Effector memory CD8-positive, alpha-beta T cell (primary cell): ENCODE measurements around the gene CD19.
"Not testable (repeated sequence)": the region's sequence is repeated elsewhere in the genome, so short reads cannot be mapped to it uniquely, and the experiment has no call there.

Experiments
- ATAC-seq: fragments of 150-1000 bp; cut with Tn5 transposase; replicated peaks from 2 replicates; pipeline ENCODE4 v1.10.0; 2021; ENCODE audit warnings: mild to moderate bottlenecking, moderate library complexity
- DNase-seq, 3 experiments: peaks; one replicate each; pipeline ENCODE4 v3.0.0; 2021
- H3K27ac Mint-ChIP-seq, 2 donors: one replicate each; pipeline ENCODE4 v1.8.0; 2022; ENCODE audit warnings: mild to moderate bottlenecking in 2 of 2, mixed read lengths in 2 of 2, moderate library complexity in 2 of 2
- H3K27me3 Mint-ChIP-seq, 2 donors: one replicate each; pipeline ENCODE4 v1.8.0; 2022; ENCODE audit warnings: mixed read lengths in 2 of 2
- H3K36me3 Mint-ChIP-seq: one replicate; pipeline ENCODE4 v1.8.0; 2022; ENCODE audit warnings: mild to moderate bottlenecking, moderate library complexity, mixed read lengths; ENCODE audit not compliant: insufficient read depth
- H3K4me1 Mint-ChIP-seq, 2 donors: one replicate each; pipeline ENCODE4 v1.8.0; 2022; ENCODE audit warnings: low read depth in 2 of 2, mixed read lengths in 2 of 2
- H3K4me3 Mint-ChIP-seq, 2 donors: one replicate each; pipeline ENCODE4 v1.8.0; 2022; ENCODE audit warnings: mild to moderate bottlenecking in 2 of 2, mixed read lengths in 2 of 2, moderate library complexity in 2 of 2
- H3K9me3 Mint-ChIP-seq, 2 donors: one replicate each; pipeline ENCODE4 v1.8.0; 2022; ENCODE audit warnings: mixed read lengths in 2 of 2

Gene CD19

GRCh38 chr16:28918698-28919097 lies 13.1 kb upstream of the CD19 start:
- Mint-ChIP-seq H3K36me3 (peaks cover 62% of the 10 kb centered on the region), H3K4me1 (peaks cover 3 to 4% of the 10 kb centered on the region in 2 donors), H3K4me3 (no peak overlapping the region), H3K27ac (no peak overlapping the region), H3K27me3 (no peaks in the 10 kb centered on the region), H3K9me3 (no peaks in the 10 kb centered on the region)
- ATAC-seq (no peak), DNase-seq (no peak)

GRCh38 chr16:28923231-28923587 lies 8.6 kb upstream of the CD19 start:
- ATAC-seq (no peak), DNase-seq (no peak)
- peak overlapping the region; percentile 61 to 95 for H3K27ac Mint-ChIP-seq
- peaks cover 14 to 21% of the 10 kb centered on the region in 2 donors for H3K4me1 Mint-ChIP-seq
- H3K4me3 Mint-ChIP-seq, result peak overlapping the region; percentile 89 to 92
- no peaks in the 10 kb centered on the region for H3K9me3 Mint-ChIP-seq
- H3K27me3 Mint-ChIP-seq, result no peaks in the 10 kb centered on the region
- peaks cover 37% of the 10 kb centered on the region for H3K36me3 Mint-ChIP-seq

DNA sequence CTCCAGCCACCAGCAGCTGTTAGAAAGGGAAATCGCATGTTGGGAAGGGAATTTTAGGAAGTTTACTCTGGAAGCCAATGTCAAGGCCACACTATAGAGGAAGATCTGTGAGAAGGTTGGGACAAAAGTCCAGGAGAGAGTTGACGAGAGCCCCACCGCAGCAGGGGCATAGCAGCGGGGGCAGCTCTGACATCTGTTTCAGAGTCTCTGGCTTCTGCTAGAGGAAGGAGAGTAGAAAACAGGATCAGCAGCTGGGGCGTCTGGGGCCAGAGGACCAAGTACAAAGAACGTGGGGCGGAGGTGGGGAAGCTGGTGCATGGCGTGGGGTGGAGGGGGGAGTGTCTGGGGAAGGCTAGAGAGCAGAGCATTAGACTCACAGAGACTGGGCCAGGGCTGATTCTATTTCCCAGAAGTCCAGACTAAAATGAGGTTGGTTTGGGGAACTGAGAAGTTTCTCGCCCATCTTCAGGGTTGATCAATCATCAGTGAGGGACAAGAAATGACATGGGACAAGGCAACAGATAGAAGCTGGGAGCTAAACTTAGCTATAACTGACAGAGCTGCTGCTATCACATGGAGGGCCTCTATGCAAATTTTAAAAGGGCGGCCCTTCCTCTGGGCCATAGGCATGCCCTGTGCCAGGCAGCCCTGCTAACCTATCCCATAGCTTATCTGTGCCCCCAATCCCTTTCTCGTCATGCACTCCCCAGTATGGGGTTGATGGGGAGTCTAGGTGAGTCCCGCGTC lies 7.9 kb upstream of the CD19 start:
- DNase-seq (no peak), ATAC-seq (no peak)
- H3K4me1 Mint-ChIP-seq, result peaks cover 14 to 21% of the 10 kb centered on the region in 2 donors
- H3K9me3 Mint-ChIP-seq, result no peaks in the 10 kb centered on the region
- no peaks in the 10 kb centered on the region for H3K27me3 Mint-ChIP-seq
- peak overlapping the region; percentile 89 to 92 for H3K4me3 Mint-ChIP-seq
- H3K27ac Mint-ChIP-seq, result peak overlapping the region; percentile 95 to 96
- H3K36me3 Mint-ChIP-seq, result peaks cover 34% of the 10 kb centered on the region

GRCh38 chr16:28924399-28924761 lies 7.4 kb upstream of the CD19 start:
- Mint-ChIP-seq H3K36me3 (peaks cover 34% of the 10 kb centered on the region), H3K4me1 (peaks cover 14 to 21% of the 10 kb centered on the region in 2 donors), H3K27ac (peak overlapping the region; percentile 95 to 96), H3K9me3 (no peaks in the 10 kb centered on the region), H3K27me3 (no peaks in the 10 kb centered on the region), H3K4me3 (peak overlapping the region; percentile 89 to 92)
- ATAC-seq, result no peak
- DNase-seq, result peak in 1 of 3 experiments; percentile 2

GRCh38 chr16:28924762-28925385 lies 6.9 kb upstream of the CD19 start, which contains the start of gene RABEP2:
RABEP2 (minus strand) TSS chr16:28925238; CDS start chr16:28925163, 75 bp downstream.
- H3K36me3 Mint-ChIP-seq, result peaks cover 34% of the 10 kb centered on the region

DNA sequence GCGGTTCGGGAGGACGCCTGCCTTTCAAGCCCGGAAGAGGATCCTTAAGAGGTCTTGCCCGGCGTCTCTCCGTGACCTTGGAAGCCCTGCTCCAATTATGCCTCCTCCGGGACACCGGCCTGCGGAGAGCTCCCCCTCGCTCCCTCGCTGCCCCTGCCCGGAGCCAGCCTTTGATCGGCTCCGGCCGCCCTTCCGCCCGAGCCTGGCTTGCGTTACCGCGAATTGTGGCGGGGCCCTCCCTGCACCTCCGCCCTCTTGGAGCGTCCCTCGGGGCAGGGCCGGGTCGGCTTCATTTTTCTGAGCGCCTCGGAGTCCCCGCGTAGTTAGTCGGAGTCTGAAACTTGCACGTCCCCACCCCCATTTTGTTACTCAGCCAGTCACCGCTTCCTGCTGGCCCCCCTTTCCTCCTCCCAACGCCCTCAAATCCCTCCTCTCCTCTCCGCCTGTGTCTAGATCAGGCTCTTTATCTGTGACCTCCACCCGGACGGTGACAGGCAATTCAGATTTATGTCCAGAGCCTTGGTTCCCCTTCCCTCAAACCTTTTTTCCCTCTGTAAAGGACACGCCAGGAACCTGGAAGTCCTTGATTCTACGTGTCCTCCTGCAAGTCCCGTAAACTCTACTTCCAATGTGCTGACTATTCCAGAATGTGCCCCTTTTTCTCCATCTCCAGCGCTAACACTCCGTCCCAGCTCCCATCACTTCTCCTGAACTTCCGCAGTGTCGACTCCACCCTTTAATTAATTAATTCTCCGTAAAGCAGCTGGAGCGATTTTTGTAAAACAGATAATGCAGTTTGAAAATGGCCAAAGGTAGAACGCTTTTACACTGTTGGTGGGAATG lies 6.2 kb upstream of the CD19 start:
- H3K4me1 Mint-ChIP-seq, result peaks cover 16 to 23% of the 10 kb centered on the region in 2 donors
- DNase-seq (peak; percentile 73 to 82 (median 76)), ATAC-seq (peak; percentile 73)
- peak overlapping the region; percentile 89 to 92 for H3K4me3 Mint-ChIP-seq
- H3K27ac Mint-ChIP-seq, result peak overlapping the region; percentile 95 to 96
- peaks cover 31% of the 10 kb centered on the region for H3K36me3 Mint-ChIP-seq
- H3K9me3 Mint-ChIP-seq, result no peaks in the 10 kb centered on the region
- H3K27me3 Mint-ChIP-seq, result no peaks in the 10 kb centered on the region

More at GRCh38 chr16:28924762-28925385, 6.9 kb upstream of the CD19 start, which contains the start of gene RABEP2:
- Mint-ChIP-seq H3K9me3 (no peaks in the 10 kb centered on the region), H3K27ac (peak within 1 kb of the TSS; percentile 95 to 96), H3K4me1 (peaks cover 14 to 21% of the 10 kb centered on the region in 2 donors), H3K4me3 (peak within 1 kb of the TSS; percentile 89 to 92), H3K27me3 (no peaks in the 10 kb centered on the region)
- peak; percentile 97 to 99 (median 98) for DNase-seq
- ATAC-seq, result peak; percentile 80

- not testable (repeated sequence) for H3K9me3 Mint-ChIP-seq, H3K27me3 Mint-ChIP-seq, ATAC-seq, DNase-seq
- peaks cover 28% of the 10 kb centered on the region for H3K36me3 Mint-ChIP-seq
- H3K27ac Mint-ChIP-seq, result peak overlapping the region; percentile 95 to 96
- H3K4me3 Mint-ChIP-seq, result peak overlapping the region; percentile 89 to 92
- peaks cover 22 to 28% of the 10 kb centered on the region in 2 donors for H3K4me1 Mint-ChIP-seq
Observed at GRCh38 chr16:28926284-28926683, 5.5 kb upstream of the CD19 start.

GRCh38 chr16:28927815-28928214 lies 4.0 kb upstream of the CD19 start:
- no peak for ATAC-seq
- Mint-ChIP-seq H3K4me3 (no peak overlapping the region), H3K4me1 (peaks cover 22 to 28% of the 10 kb centered on the region in 2 donors), H3K27me3 (no peaks in the 10 kb centered on the region), H3K9me3 (no peaks in the 10 kb centered on the region), H3K36me3 (peaks cover 20% of the 10 kb centered on the region), H3K27ac (peak overlapping the region in 1 of 2 donors; percentile 33)
- DNase-seq, result no peak

GRCh38 chr16:28930203-28930602 lies 1.6 kb upstream of the CD19 start:
- Mint-ChIP-seq H3K36me3 (peaks cover 9% of the 10 kb centered on the region), H3K4me3 (no peak overlapping the region), H3K9me3 (no peaks in the 10 kb centered on the region), H3K4me1 (peaks cover 14 to 16% of the 10 kb centered on the region in 2 donors), H3K27ac (peak overlapping the region; percentile 86 to 94), H3K27me3 (no peaks in the 10 kb centered on the region)
- ATAC-seq (no peak), DNase-seq (no peak)

DNA sequence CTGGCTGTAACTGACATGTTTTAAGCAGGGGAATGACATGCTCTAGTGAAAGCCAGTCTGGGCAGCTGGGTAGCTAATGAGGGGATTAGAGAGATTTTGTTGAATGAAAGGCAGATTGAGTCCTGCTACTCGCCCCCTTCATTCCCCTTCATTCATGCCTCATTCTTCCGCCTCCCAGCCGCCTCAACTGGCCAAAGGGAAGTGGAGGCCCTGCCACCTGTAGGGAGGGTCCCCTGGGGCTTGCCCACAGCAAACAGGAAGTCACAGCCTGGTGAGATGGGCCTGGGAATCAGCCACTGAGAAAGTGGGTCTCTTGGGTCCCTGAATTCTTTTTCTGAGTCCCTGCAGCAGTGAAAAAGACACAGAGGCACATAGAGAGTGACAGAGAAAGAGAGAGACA lies 1.1 kb upstream of the CD19 start:
- peaks cover 12 to 14% of the 10 kb centered on the region in 2 donors for H3K4me1 Mint-ChIP-seq
- peak overlapping the region; percentile 86 to 94 for H3K27ac Mint-ChIP-seq
- H3K27me3 Mint-ChIP-seq, result no peaks in the 10 kb centered on the region
- peaks cover 5% of the 10 kb centered on the region for H3K36me3 Mint-ChIP-seq
- ATAC-seq, result peak; percentile 24
- H3K4me3 Mint-ChIP-seq, result peak overlapping the region in 1 of 2 donors; percentile 41
- H3K9me3 Mint-ChIP-seq, result no peaks in the 10 kb centered on the region
- no peak for DNase-seq

GRCh38 chr16:28932339-28933141 lies 769 bp downstream of the CD19 start:
- H3K27ac Mint-ChIP-seq, result peak overlapping the region in 1 of 2 donors; percentile 60

GRCh38 chr16:28933171-28933570 lies 1.4 kb downstream of the CD19 start:
- no peak for ATAC-seq
- no peak overlapping the region for H3K27ac Mint-ChIP-seq
- H3K27me3 Mint-ChIP-seq, result no peaks in the 10 kb centered on the region
- no peak overlapping the region for H3K4me3 Mint-ChIP-seq
- H3K9me3 Mint-ChIP-seq, result no peaks in the 10 kb centered on the region
- DNase-seq, result no peak
- H3K36me3 Mint-ChIP-seq, result peaks cover 9% of the 10 kb centered on the region
- H3K4me1 Mint-ChIP-seq, result peaks cover 16 to 17% of the 10 kb centered on the region in 2 donors

More at GRCh38 chr16:28932339-28933141, 769 bp downstream of the CD19 start:
- peaks cover 16 to 17% of the 10 kb centered on the region in 2 donors for H3K4me1 Mint-ChIP-seq
- peaks cover 9% of the 10 kb centered on the region for H3K36me3 Mint-ChIP-seq
- DNase-seq (no peak), ATAC-seq (no peak)
- no peaks in the 10 kb centered on the region for H3K27me3 Mint-ChIP-seq
- H3K9me3 Mint-ChIP-seq, result no peaks in the 10 kb centered on the region
- H3K4me3 Mint-ChIP-seq, result no peak overlapping the region
